NCI-H510A (cell line): ENCODE data around the gene MYO9B.
"Not testable (repeated sequence)": the region's sequence is repeated elsewhere in the genome, so short reads cannot be mapped to it uniquely, and the experiment has no call there.

Experiments
- DNase-seq: peaks from one replicate; lab custom pipeline; 2025; lab: John Stamatoyannopoulos, UW

The MYO9B gene

GRCh38 chr19:17145546-17146497, 70.2 kb downstream of the MYO9B start:
- no peak for DNase-seq

- DNase-seq, result no peak
Observed at GRCh38 chr19:17148130-17148529, 72.6 kb downstream of the MYO9B start.

GRCh38 chr19:17149393-17150135, 74.0 kb downstream of the MYO9B start:
- DNase-seq, result no peak

- no peak for DNase-seq
Observed at GRCh38 chr19:17153996-17154395, 78.4 kb downstream of the MYO9B start.

- DNase-seq, result no peak
Observed at GRCh38 chr19:17155251-17155650, 79.7 kb downstream of the MYO9B start.

GRCh38 chr19:17156296-17156946, 80.8 kb downstream of the MYO9B start:
- DNase-seq, result no peak

GRCh38 chr19:17156947-17157302, 81.3 kb downstream of the MYO9B start:
- no peak for DNase-seq

- DNase-seq, result no peak
Observed at GRCh38 chr19:17158584-17158983, 83.0 kb downstream of the MYO9B start.

GRCh38 chr19:17159466-17160393, 84.2 kb downstream of the MYO9B start:
- no peak for DNase-seq

GRCh38 chr19:17160908-17161307, 85.3 kb downstream of the MYO9B start:
- no peak for DNase-seq

GRCh38 chr19:17162131-17162530, 86.6 kb downstream of the MYO9B start:
- not testable (repeated sequence) for DNase-seq

- DNase-seq, result no peak
Observed at GRCh38 chr19:17162580-17162979, 87.0 kb downstream of the MYO9B start.

GRCh38 chr19:17163652-17164051, 88.1 kb downstream of the MYO9B start:
- no peak for DNase-seq

GRCh38 chr19:17164639-17165038, 89.1 kb downstream of the MYO9B start:
- DNase-seq, result no peak

GRCh38 chr19:17165715-17166114, 90.1 kb downstream of the MYO9B start:
- DNase-seq, result no peak

GRCh38 chr19:17170538-17171297, 95.1 kb downstream of the MYO9B start:
- DNase-seq, result no peak

- no peak for DNase-seq
Observed at GRCh38 chr19:17171874-17172273, 96.3 kb downstream of the MYO9B start.

GRCh38 chr19:17172624-17173345, 97.2 kb downstream of the MYO9B start:
- DNase-seq, result peak; percentile 12

GRCh38 chr19:17178291-17178690, 102.7 kb downstream of the MYO9B start:
- DNase-seq, result no peak
